C4-2B (cell line): ENCODE results near the gene SCUBE2.

Source experiments
- ZFX ChIP-seq: fragments of 450-650 bp; IDR thresholded peaks from 2 replicates; pipeline ENCODE4 v1.6.1; 2017
- TF ChIP-seq, protein P1 (sequence below): fragments of 450-650 bp; conservative IDR thresholded peaks from 2 replicates; pipeline ENCODE4 v1.5.1; 2017; ENCODE audit warnings: mild to moderate bottlenecking

DNA sequence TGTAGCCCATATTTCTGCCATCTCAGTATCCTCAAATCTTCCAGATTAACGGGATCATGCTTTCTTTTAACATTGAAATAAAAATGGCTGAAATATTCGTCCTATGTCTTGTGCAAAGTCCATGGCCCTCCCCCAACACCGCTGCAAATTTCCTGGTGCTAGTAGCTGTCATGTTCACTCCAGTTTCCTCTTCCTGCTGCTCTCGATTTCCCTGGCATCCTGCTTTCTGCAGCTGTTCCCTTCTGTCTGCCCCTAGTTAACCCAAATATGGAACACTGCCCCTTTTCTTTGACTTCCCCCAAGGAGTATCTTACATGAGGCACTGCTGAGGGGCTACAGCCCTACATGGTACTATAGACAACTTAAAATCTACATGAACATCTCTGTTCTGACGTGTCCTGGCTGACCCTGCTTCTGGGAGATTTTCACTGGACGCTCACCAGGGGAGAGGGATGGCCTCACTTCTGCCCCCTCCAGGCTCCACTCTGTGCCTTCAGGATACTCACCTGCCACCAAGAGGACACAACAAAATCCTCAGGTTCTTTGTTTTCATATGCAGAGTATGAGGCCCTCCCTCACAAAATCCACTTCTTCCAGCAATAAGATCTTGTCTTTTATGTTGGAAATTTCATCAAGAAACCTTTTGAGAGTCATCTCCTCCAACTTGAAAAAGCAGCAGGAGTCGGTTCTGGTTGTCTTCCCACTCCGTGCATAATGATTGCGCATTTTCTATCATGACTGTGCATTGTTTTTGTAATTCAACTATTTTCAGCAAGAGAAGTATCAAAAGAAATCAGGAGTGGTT is 29.5 kb upstream of the SCUBE2 start:
- TF ChIP-seq, protein P1, sequence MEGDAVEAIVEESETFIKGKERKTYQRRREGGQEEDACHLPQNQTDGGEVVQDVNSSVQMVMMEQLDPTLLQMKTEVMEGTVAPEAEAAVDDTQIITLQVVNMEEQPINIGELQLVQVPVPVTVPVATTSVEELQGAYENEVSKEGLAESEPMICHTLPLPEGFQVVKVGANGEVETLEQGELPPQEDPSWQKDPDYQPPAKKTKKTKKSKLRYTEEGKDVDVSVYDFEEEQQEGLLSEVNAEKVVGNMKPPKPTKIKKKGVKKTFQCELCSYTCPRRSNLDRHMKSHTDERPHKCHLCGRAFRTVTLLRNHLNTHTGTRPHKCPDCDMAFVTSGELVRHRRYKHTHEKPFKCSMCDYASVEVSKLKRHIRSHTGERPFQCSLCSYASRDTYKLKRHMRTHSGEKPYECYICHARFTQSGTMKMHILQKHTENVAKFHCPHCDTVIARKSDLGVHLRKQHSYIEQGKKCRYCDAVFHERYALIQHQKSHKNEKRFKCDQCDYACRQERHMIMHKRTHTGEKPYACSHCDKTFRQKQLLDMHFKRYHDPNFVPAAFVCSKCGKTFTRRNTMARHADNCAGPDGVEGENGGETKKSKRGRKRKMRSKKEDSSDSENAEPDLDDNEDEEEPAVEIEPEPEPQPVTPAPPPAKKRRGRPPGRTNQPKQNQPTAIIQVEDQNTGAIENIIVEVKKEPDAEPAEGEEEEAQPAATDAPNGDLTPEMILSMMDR = peak; percentile 63
- TF ChIP-seq ZFX = no peak
